NCI-H446 (cell line): Measurements from ENCODE around the gene OSTM1.
A peak's percentile ranks its signal among the peaks of the same experiment; 100 is the strongest.

Source experiments
- DNase-seq, 2 experiments: peaks; one replicate each; lab custom pipeline; 2025; lab: John Stamatoyannopoulos, UW

OSTM1 gene

GRCh38 chr6:108074359-108075144 is at the start of gene OSTM1:
Gene OSTM1, minus strand, starts transcription at chr6:108074741. Its CDS starts 90 bp downstream, at chr6:108074651.
- DNase-seq = peak; percentile 45 to 85

- DNase-seq = no peak
These were observed 49.4 kb upstream of the OSTM1 start for GRCh38 chr6:108123946-108124345.

- no peak for DNase-seq
These were observed 49.0 kb upstream of the OSTM1 start for GRCh38 chr6:108123481-108123929.

GRCh38 chr6:108121612-108122011 is 47.1 kb upstream of the OSTM1 start:
- DNase-seq = no peak

GRCh38 chr6:108120311-108120710 is 45.8 kb upstream of the OSTM1 start:
- DNase-seq = no peak

GRCh38 chr6:108119769-108120141 is 45.2 kb upstream of the OSTM1 start:
- DNase-seq = no peak

- no peak for DNase-seq
These were observed 44.5 kb upstream of the OSTM1 start for GRCh38 chr6:108118810-108119768.

GRCh38 chr6:108118359-108118724 is 43.8 kb upstream of the OSTM1 start:
- no peak for DNase-seq

- DNase-seq = no peak
These were observed 43.2 kb upstream of the OSTM1 start for GRCh38 chr6:108117427-108118358.

- no peak for DNase-seq
These were observed 42.2 kb upstream of the OSTM1 start for GRCh38 chr6:108116546-108117426.

GRCh38 chr6:108115598-108116058 is 41.1 kb upstream of the OSTM1 start:
- peak in 1 of 2 experiments; percentile 8 for DNase-seq

GRCh38 chr6:108114841-108115597 is 40.5 kb upstream of the OSTM1 start:
- peak in 1 of 2 experiments; percentile 62 for DNase-seq

- DNase-seq = peak in 1 of 2 experiments; percentile 65
These were observed 39.3 kb upstream of the OSTM1 start for GRCh38 chr6:108113557-108114519.

- no peak for DNase-seq
These were observed 33.8 kb upstream of the OSTM1 start for GRCh38 chr6:108108374-108108773.

- DNase-seq = no peak
These were observed 32.6 kb upstream of the OSTM1 start for GRCh38 chr6:108107102-108107501.

GRCh38 chr6:108106694-108107093 is 32.2 kb upstream of the OSTM1 start:
- no peak for DNase-seq

GRCh38 chr6:108106261-108106660 is 31.7 kb upstream of the OSTM1 start:
- no peak for DNase-seq

GRCh38 chr6:108105571-108105970 is 31.0 kb upstream of the OSTM1 start:
- DNase-seq = no peak

- no peak for DNase-seq
These were observed 28.4 kb upstream of the OSTM1 start for GRCh38 chr6:108102965-108103364.
